Right cardiac atrium (tissue), 5 donors: ENCODE data around the gene GRIN2D. TPM values are rescaled to one million over a fixed set of nuclear protein-coding genes. Genes with fewer than 3 reads are reported as not detected.

Experiments used
- ATAC-seq, 2 donors: fragments of 200-7000 bp; cut with Tn5 transposase; one replicate each; pipeline versions ENCODE4 v1.8.0 to v1.9.1; 2020; ENCODE audit warnings: moderate library complexity in 2 of 2, mild to moderate bottlenecking in 1 of 2
- DNase-seq, 3 donors: peaks; one replicate each; pipeline ENCODE4 v3.0.0-alpha.2; 2020
- H3K27ac ChIP-seq: one replicate; pipeline ENCODE4 v1.5.1; 2013; ENCODE audit warnings: mild to moderate bottlenecking, low read length, control low read depth, moderate library complexity
- H3K27me3 ChIP-seq: one replicate; pipeline ENCODE4 v1.6.1; 2013; ENCODE audit not compliant: control insufficient read depth, insufficient read depth
- H3K4me1 ChIP-seq: one replicate; pipeline ENCODE4 v1.6.1; 2013; ENCODE audit warnings: low read length; ENCODE audit not compliant: control insufficient read depth, insufficient read depth
- H3K4me3 ChIP-seq: one replicate; pipeline ENCODE4 v1.5.1; 2013; ENCODE audit warnings: low read length, control low read depth
- H3K9me3 ChIP-seq: one replicate; pipeline ENCODE4 v1.6.1; 2013; ENCODE audit warnings: low read length; ENCODE audit not compliant: control insufficient read depth
- WGBS: extraction: QIAGEN DNeasy Blood & Tissue Kit; methylation state at CpG from one replicate; pipeline ENCODE4 v1.1.7; 2013; 5-methylcytosine and 5-hydroxymethylcytosine counted together
- intact Hi-C, 4 donors: fragments of 100-400 bp; cut with DNase I; formaldehyde crosslinking; loops; one replicate each; pipeline versions ENCODE4 v1.11.0 to v1.14.0; 2022 to 2023
- polyA plus RNA-seq: library from polyadenylated mRNA; stranded (reverse); fragments of 200-250 nt; gene quantifications from one replicate; pipeline ENCODE4 v1.2.3, GENCODE V29; 2013
- total RNA-seq, 4 donors: library from RNA; stranded (reverse); fragmentation: NEBNext Ultra II Directional; extraction: Animal tissue kit (Norgen Biotek cat#: 25700); gene quantifications; one replicate each; pipeline ENCODE4 v1.2.1, GENCODE V29; 2021
- donor health status: healthy with polysubstance abuse.
- donor health status: DM: no; HTN: yes; CAD: no.
- donor health status: DM: no; HTN: no; CAD: no.
- donor health status: DM: no; HTN: yes; CAD: no; lungs with severe emphysema.
- donor health status: DM: yes; HTN: yes; CAD: no.

GRIN2D gene
- total and polyA plus RNA-seq, 5 donors: 0.18 to 0.45 (median 0.37) TPM

- 72% methylated on average over 31 of the region's 31 CpGs for WGBS
Observed at GRCh38 chr19:48419158-48419920, 25.9 kb downstream of the GRIN2D start.

DNA sequence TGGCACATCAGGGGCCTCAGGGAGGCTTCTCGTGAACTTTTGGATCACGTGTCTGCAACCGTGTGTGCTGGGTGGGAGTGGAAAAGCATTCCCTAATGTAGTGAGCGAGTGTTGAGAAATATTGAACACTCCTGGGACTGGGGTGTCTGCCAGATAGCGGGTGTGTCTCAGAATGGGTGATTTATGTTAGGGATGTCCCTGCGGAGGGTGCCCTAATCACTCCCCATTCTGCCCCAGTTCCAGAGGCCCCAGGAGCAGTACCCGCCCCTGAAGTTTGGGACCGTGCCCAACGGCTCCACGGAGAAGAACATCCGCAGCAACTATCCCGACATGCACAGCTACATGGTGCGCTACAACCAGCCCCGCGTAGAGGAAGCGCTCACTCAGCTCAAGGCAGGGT lies 28.1 kb downstream of the GRIN2D start:
- intact Hi-C loops: no loop called here
- peaks cover 1% of the 10 kb centered on the region for H3K4me1 ChIP-seq
- H3K4me3 ChIP-seq: no peak overlapping the region
- DNase-seq (no peak), ATAC-seq (no peak)
- no peaks in the 10 kb centered on the region for H3K9me3 ChIP-seq
- H3K27me3 ChIP-seq: no peaks in the 10 kb centered on the region
- WGBS: 73% methylated on average over 16 of the region's 16 CpGs
- no peak overlapping the region for H3K27ac ChIP-seq

More at GRCh38 chr19:48419158-48419920, 25.9 kb downstream of the GRIN2D start:
- Histone ChIP-seq H3K27me3 (no peaks in the 10 kb centered on the region), H3K4me1 (no peaks in the 10 kb centered on the region), H3K9me3 (no peaks in the 10 kb centered on the region), H3K27ac (no peak overlapping the region), H3K4me3 (no peak overlapping the region)
- ATAC-seq (peak; percentile 10 to 36), DNase-seq (peak; percentile 41 to 79 (median 77))
- intact Hi-C loops: no loop called here

DNA sequence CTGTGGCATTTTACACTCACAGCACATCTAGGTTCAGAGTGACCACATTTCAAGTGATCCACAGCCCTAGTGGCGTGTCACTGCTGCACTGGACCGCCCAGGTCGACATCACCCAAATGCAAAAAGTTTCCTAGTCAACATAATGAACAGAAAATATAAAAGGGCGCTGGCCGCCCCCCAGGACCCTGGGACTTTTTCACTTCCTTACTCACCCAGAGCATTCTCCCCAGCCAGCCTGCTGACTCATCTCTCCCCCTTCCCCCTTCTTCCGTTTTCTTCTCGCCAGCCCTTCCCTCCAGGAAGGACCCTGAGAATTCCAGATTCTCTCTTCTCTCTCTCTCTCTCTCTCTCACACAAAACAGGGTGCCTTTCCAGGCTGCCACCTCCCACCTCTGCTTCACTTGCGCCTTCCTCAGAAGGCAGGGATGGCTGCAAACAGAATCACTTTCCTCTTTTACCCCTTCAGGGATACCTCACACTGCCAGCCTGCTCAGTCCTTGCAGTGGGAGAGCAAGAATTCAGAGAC lies 31.3 kb downstream of the GRIN2D start:
- no peak overlapping the region for H3K4me3 ChIP-seq

GRCh38 chr19:48428670-48429069 lies 35.2 kb downstream of the GRIN2D start:
- peaks cover 1% of the 10 kb centered on the region for H3K4me1 ChIP-seq
- intact Hi-C loops: no loop called here
- no peak overlapping the region for H3K4me3 ChIP-seq
- WGBS: 91% methylated on average over 1 of the region's 1 CpG
- ATAC-seq: no peak
- DNase-seq: no peak
- no peaks in the 10 kb centered on the region for H3K9me3 ChIP-seq
- H3K27me3 ChIP-seq: no peaks in the 10 kb centered on the region
- no peak overlapping the region for H3K27ac ChIP-seq

More for the DNA sequence above, 31.3 kb downstream of the GRIN2D start:
- H3K9me3 ChIP-seq: no peaks in the 10 kb centered on the region
- 28% methylated on average over 8 of the region's 8 CpGs for WGBS
- H3K27me3 ChIP-seq: no peaks in the 10 kb centered on the region
- peaks cover 1% of the 10 kb centered on the region for H3K4me1 ChIP-seq
- DNase-seq (peak in 1 of 3 donors; percentile 55), ATAC-seq (peak; percentile 40 to 68)
- intact Hi-C loops: no loop called here
- peak overlapping the region; percentile 27 for H3K27ac ChIP-seq

GRCh38 chr19:48433337-48433736 lies 39.9 kb downstream of the GRIN2D start:
- Histone ChIP-seq H3K4me1 (no peaks in the 10 kb centered on the region), H3K27ac (no peak overlapping the region), H3K4me3 (no peak overlapping the region), H3K27me3 (no peaks in the 10 kb centered on the region), H3K9me3 (no peaks in the 10 kb centered on the region)
- WGBS: 62% methylated on average over 8 of the region's 8 CpGs
- ATAC-seq (no peak), DNase-seq (no peak)
- intact Hi-C loops: no loop called here

GRCh38 chr19:48436586-48436985 lies 43.1 kb downstream of the GRIN2D start:
- WGBS: 90% methylated on average over 5 of the region's 5 CpGs
- no peaks in the 10 kb centered on the region for H3K27me3 ChIP-seq
- no peak overlapping the region for H3K27ac ChIP-seq
- intact Hi-C loops: no loop called here
- H3K9me3 ChIP-seq: no peaks in the 10 kb centered on the region
- no peaks in the 10 kb centered on the region for H3K4me1 ChIP-seq
- ATAC-seq (no peak), DNase-seq (no peak)
- no peak overlapping the region for H3K4me3 ChIP-seq

DNA sequence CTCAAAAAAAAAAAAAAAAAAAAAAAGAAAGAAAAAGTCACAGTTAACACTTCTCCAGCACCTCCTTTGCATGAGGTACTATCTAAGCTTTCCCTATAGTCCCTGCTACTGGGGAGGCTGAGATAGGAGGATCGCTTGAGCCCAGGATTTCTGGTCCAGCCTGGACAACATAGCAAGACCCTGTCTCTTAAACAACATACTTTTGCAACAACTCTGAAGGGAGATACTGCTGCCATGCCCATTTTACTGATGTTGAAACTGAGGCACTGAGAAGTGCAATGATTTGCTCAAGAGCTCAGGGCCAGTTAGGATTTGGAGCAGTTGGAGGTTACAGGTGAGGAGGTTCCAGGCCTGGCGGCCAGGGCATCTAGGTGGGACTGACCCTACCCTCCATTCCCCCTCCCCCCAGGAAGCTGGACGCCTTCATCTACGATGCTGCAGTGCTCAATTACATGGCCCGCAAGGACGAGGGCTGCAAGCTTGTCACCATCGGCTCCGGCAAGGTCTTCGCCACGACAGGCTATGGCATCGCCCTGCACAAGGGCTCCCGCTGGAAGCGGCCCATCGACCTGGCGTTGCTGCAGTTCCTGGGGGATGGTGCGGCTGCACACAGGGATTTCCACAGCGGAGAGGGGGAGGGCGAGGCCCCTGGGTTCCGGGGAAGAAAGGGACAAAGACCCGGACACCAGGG lies 48.0 kb downstream of the GRIN2D start:
- Histone ChIP-seq H3K27me3 (no peaks in the 10 kb centered on the region), H3K27ac (no peak overlapping the region), H3K4me3 (no peak overlapping the region), H3K9me3 (no peaks in the 10 kb centered on the region), H3K4me1 (no peaks in the 10 kb centered on the region)
- DNase-seq (peak in 1 of 3 donors; percentile 42), ATAC-seq (no peak)
- intact Hi-C loops: no loop called here
- 97% methylated on average over 20 of the region's 20 CpGs for WGBS

GRCh38 chr19:48442116-48443035 lies 48.9 kb downstream of the GRIN2D start:
- Histone ChIP-seq H3K27me3 (no peaks in the 10 kb centered on the region), H3K4me3 (peak overlapping the region; percentile 34), H3K9me3 (no peaks in the 10 kb centered on the region), H3K27ac (no peak overlapping the region), H3K4me1 (no peaks in the 10 kb centered on the region)
- ATAC-seq: no peak
- WGBS: 45% methylated on average over 94 of the region's 94 CpGs
- intact Hi-C loops: no loop called here
- DNase-seq: peak in 1 of 3 donors; percentile 40

DNA sequence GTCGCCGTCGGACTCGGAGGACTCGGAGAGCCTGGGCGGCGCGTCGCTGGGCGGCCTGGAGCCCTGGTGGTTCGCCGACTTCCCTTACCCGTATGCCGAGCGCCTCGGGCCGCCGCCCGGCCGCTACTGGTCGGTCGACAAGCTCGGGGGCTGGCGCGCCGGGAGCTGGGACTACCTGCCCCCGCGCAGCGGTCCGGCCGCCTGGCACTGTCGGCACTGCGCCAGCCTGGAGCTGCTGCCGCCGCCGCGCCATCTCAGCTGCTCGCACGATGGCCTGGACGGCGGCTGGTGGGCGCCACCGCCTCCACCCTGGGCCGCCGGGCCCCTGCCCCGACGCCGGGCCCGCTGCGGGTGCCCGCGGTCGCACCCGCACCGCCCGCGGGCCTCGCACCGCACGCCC lies 49.8 kb downstream of the GRIN2D start:
- ATAC-seq (no peak), DNase-seq (peak in 2 of 3 donors; percentile 69 to 70)
- Histone ChIP-seq H3K9me3 (no peaks in the 10 kb centered on the region), H3K4me3 (peak overlapping the region; percentile 34), H3K4me1 (no peaks in the 10 kb centered on the region), H3K27me3 (no peaks in the 10 kb centered on the region), H3K27ac (no peak overlapping the region)
- 32% methylated on average over 60 of the region's 60 CpGs for WGBS
- intact Hi-C loops: no loop called here
